Ovary (tissue), 3 donors: ENCODE data around the gene TNFRSF9.

Experiments
- CTCF ChIP-seq, 3 donors: fragments of 450-650 bp in 2 of 3; fragments of 200-600 bp in 1 of 3; IDR thresholded peaks; one replicate each; pipeline versions ENCODE4 v1.5.1 to v1.8.0; 2016 to 2022; ENCODE audit warnings: antibody characterized with exemption in 3 of 3, mild to moderate bottlenecking in 1 of 3
- POLR2A ChIP-seq: fragments of 450-650 bp; IDR thresholded peaks from one replicate; pipeline ENCODE4 v1.6.1; 2017; ENCODE audit warnings: antibody characterized with exemption, mild to moderate bottlenecking, moderate library complexity
- donor health status: DM: no; HTN: no; CAD: no.

- TF ChIP-seq CTCF (IDR thresholded peaks at IDR 0.05) = no peak
- TF ChIP-seq POLR2A = no peak
Observed at GRCh38 chr1:7932524-7933138, 8.0 kb downstream of the TNFRSF9 start.
